H9 (cell line): ENCODE measurements around the gene MTFP1. TPM values are rescaled to one million over a fixed set of nuclear protein-coding genes. Genes with fewer than 3 reads are reported as not detected.

Experiments used
- DNase-seq: peaks from one replicate; pipeline ENCODE4 v3.0.0-alpha.2; 2017
- H2AFZ ChIP-seq: one replicate; pipeline ENCODE4 v1.6.1; 2013; ENCODE audit warnings: mild to moderate bottlenecking, low read length, control low read depth, moderate library complexity
- H2AK5ac ChIP-seq: 2 replicates; pipeline ENCODE4 v1.6.1; 2013; ENCODE audit warnings: low read length, control low read depth, mixed read lengths; ENCODE audit not compliant: insufficient read length
- H2BK120ac ChIP-seq: one replicate; pipeline ENCODE4 v1.6.1; 2013; ENCODE audit warnings: low read depth, mild to moderate bottlenecking, low read length, control low read depth, inconsistent platforms; ENCODE audit not compliant: poor library complexity, severe bottlenecking
- H2BK12ac ChIP-seq: 2 replicates; pipeline ENCODE4 v1.6.1; 2013; ENCODE audit warnings: low read length, control low read depth, mixed read lengths, low read depth; ENCODE audit not compliant: insufficient read length
- H2BK15ac ChIP-seq: 2 replicates; pipeline ENCODE4 v1.6.1; 2013; ENCODE audit warnings: low read depth, low read length, control low read depth
- H2BK20ac ChIP-seq: one replicate; pipeline ENCODE4 v1.6.1; 2013; ENCODE audit warnings: low read depth, mild to moderate bottlenecking, low read length, control low read depth, inconsistent platforms; ENCODE audit not compliant: poor library complexity, severe bottlenecking
- H2BK5ac ChIP-seq: 2 replicates; pipeline ENCODE4 v1.6.1; 2013; ENCODE audit warnings: low read length, control low read depth, mixed read lengths; ENCODE audit not compliant: insufficient read length
- H3K14ac ChIP-seq: 2 replicates; pipeline ENCODE4 v1.6.1; 2013; ENCODE audit warnings: low read length, control low read depth; ENCODE audit not compliant: insufficient read depth
- H3K18ac ChIP-seq: 2 replicates; pipeline ENCODE4 v1.6.1; 2013; ENCODE audit warnings: low read depth, mild to moderate bottlenecking, mixed read lengths, low read length, control low read depth; ENCODE audit not compliant: insufficient read length
- H3K23ac ChIP-seq: 2 replicates; pipeline ENCODE4 v1.6.1; 2013; ENCODE audit warnings: low read length, control low read depth, mixed read lengths, low read depth; ENCODE audit not compliant: insufficient read length
- H3K23me2 ChIP-seq: 2 replicates; pipeline ENCODE4 v1.6.1; 2013; ENCODE audit warnings: low read depth, mild to moderate bottlenecking, mixed read lengths, low read length, control low read depth; ENCODE audit not compliant: insufficient read length, poor library complexity, severe bottlenecking
- H3K27ac ChIP-seq: 2 replicates; pipeline ENCODE4 v1.5.1; 2013; ENCODE audit warnings: low read length, control low read depth, mixed read lengths, low read depth; ENCODE audit not compliant: insufficient read length
- H3K27me3 ChIP-seq: 2 replicates; pipeline ENCODE4 v1.6.1; 2013; ENCODE audit warnings: low read length, control low read depth, inconsistent platforms; ENCODE audit not compliant: insufficient read depth
- H3K4ac ChIP-seq: 2 replicates; pipeline ENCODE4 v1.6.1; 2013; ENCODE audit warnings: low read depth, mild to moderate bottlenecking, control low read depth, inconsistent platforms, low read length, moderate library complexity
- H3K4me1 ChIP-seq: 2 replicates; pipeline ENCODE4 v1.6.1; 2013; ENCODE audit warnings: low read length, control low read depth, inconsistent platforms; ENCODE audit not compliant: insufficient read depth
- H3K4me2 ChIP-seq: 2 replicates; pipeline ENCODE4 v1.6.1; 2013; ENCODE audit warnings: low read length, control low read depth, mixed read lengths; ENCODE audit not compliant: insufficient read length, insufficient read depth
- H3K56ac ChIP-seq: 2 replicates; pipeline ENCODE4 v1.6.1; 2013; ENCODE audit warnings: low read depth, mild to moderate bottlenecking, mixed read lengths, low read length, control low read depth; ENCODE audit not compliant: insufficient read length
- H3K79me1 ChIP-seq: 2 replicates; pipeline ENCODE4 v1.6.1; 2013; ENCODE audit warnings: low read depth, mild to moderate bottlenecking, moderate library complexity, low read length, control low read depth, inconsistent platforms; ENCODE audit not compliant: insufficient read depth, poor library complexity, severe bottlenecking
- H3K79me2 ChIP-seq: 2 replicates; pipeline ENCODE4 v1.6.1; 2013; ENCODE audit warnings: low read length, control low read depth, inconsistent platforms; ENCODE audit not compliant: insufficient read depth
- H3K9ac ChIP-seq: 2 replicates; pipeline ENCODE4 v1.6.1; 2013; ENCODE audit warnings: low read length, control low read depth, mixed read lengths; ENCODE audit not compliant: insufficient read length; ENCODE audit errors: extremely low read depth
- H3K9me3 ChIP-seq: one replicate; pipeline ENCODE4 v1.6.1; 2013; ENCODE audit warnings: low read depth, low read length, inconsistent platforms; ENCODE audit not compliant: control insufficient read depth
- H3T11ph ChIP-seq: one replicate; pipeline ENCODE4 v1.6.1; 2013; ENCODE audit warnings: mild to moderate bottlenecking, low read length, control low read depth, inconsistent platforms
- H4K20me1 ChIP-seq: one replicate; pipeline ENCODE4 v1.6.1; 2013; ENCODE audit not compliant: control insufficient read depth, insufficient read length, insufficient read depth
- H4K5ac ChIP-seq: 2 replicates; pipeline ENCODE4 v1.6.1; 2013; ENCODE audit warnings: low read depth, mild to moderate bottlenecking, mixed read lengths, low read length, control low read depth; ENCODE audit not compliant: insufficient read length
- H4K8ac ChIP-seq: replicated peaks from 2 replicates; pipeline ENCODE4 v1.6.1; 2013; ENCODE audit warnings: low read length, control low read depth, mixed read lengths, low read depth; ENCODE audit not compliant: insufficient read length
- H4K91ac ChIP-seq: 2 replicates; pipeline ENCODE4 v1.6.1; 2013; ENCODE audit warnings: low read depth, mild to moderate bottlenecking, moderate library complexity, mixed read lengths, low read length, control low read depth; ENCODE audit not compliant: insufficient read length
- H3K27ac Mint-ChIP-seq, 3 experiments: 2 replicates in 2 of 3; 3 replicates in 1 of 3; pipeline ENCODE4 v1.8.0; 2020 to 2021; ENCODE audit warnings: mixed read lengths in 3 of 3, mild to moderate bottlenecking in 1 of 3, moderate library complexity in 1 of 3
- H3K27me3 Mint-ChIP-seq: 2 replicates; pipeline ENCODE4 v1.8.0; 2021; ENCODE audit warnings: low read depth, mild to moderate bottlenecking, moderate library complexity, mixed read lengths
- H3K36me3 Mint-ChIP-seq, 3 experiments: 2 replicates in 2 of 3; 3 replicates in 1 of 3; pipeline ENCODE4 v1.8.0; 2020 to 2021; ENCODE audit warnings: low read depth in 3 of 3, mixed read lengths in 3 of 3; ENCODE audit not compliant: insufficient read depth in 1 of 3
- H3K4me1 Mint-ChIP-seq, 2 experiments: 2 replicates each; pipeline ENCODE4 v1.8.0; 2020; ENCODE audit warnings: mixed read lengths in 2 of 2
- H3K4me3 Mint-ChIP-seq, 2 experiments: 2 replicates in 1 of 2; 3 replicates in 1 of 2; pipeline ENCODE4 v1.8.0; 2020 to 2021; ENCODE audit warnings: mild to moderate bottlenecking in 2 of 2, mixed read lengths in 2 of 2, moderate library complexity in 1 of 2
- H3K9me3 Mint-ChIP-seq, 2 experiments: 2 replicates in 1 of 2; 3 replicates in 1 of 2; pipeline ENCODE4 v1.8.0; 2020; ENCODE audit warnings: mild to moderate bottlenecking in 2 of 2, mixed read lengths in 2 of 2, moderate library complexity in 1 of 2
- CTCF ChIP-seq: fragments of 200-600 bp; sonication (generic); conservative IDR thresholded peaks from 3 replicates; pipeline ENCODE4 v1.8.0; 2021; ENCODE audit warnings: antibody characterized with exemption, mild to moderate bottlenecking
- WGBS: extraction: QIAGEN DNeasy Blood & Tissue Kit; methylation state at CpG from one replicate; pipeline ENCODE4 v1.1.7; 2013; ENCODE audit warnings: missing lambda C conversion rate, low lambda C conversion rate, mixed read lengths; ENCODE audit not compliant: insufficient read length; ENCODE audit errors: extremely low coverage; 5-methylcytosine and 5-hydroxymethylcytosine counted together
- total RNA-seq: library from RNA; stranded (reverse); gene quantifications from 2 replicates; pipeline ENCODE4 v1.2.1, GENCODE V29; 2021

MTFP1 gene
- total RNA-seq, 1 experiment from 2014 or later, result 46.8 TPM

GRCh38 chr22:30382340-30382739, 43.2 kb upstream of the MTFP1 start:
- Histone ChIP-seq H2BK20ac (no peak overlapping the region), H4K8ac (no peak overlapping the region), H3K4ac (no peak overlapping the region), H2AK5ac (no peak overlapping the region), H3K79me1 (no peaks in the 10 kb centered on the region), H3K18ac (no peak overlapping the region), H2BK12ac (no peak overlapping the region), H3K79me2 (no peaks in the 10 kb centered on the region), H3K56ac (no peak overlapping the region), H2BK15ac (no peak overlapping the region), H4K91ac (no peak overlapping the region), H3K27me3 (no peaks in the 10 kb centered on the region), H3K9me3 (no peaks in the 10 kb centered on the region), H2AFZ (no peak overlapping the region), H3K23ac (no peak overlapping the region), H4K5ac (no peak overlapping the region), H3K14ac (no peak overlapping the region), H3K9ac (no peak overlapping the region), H2BK5ac (no peak overlapping the region), H3T11ph (no peak overlapping the region), H4K20me1 (no peaks in the 10 kb centered on the region), H3K4me1 (no peaks in the 10 kb centered on the region), H2BK120ac (no peak overlapping the region), H3K23me2 (peaks cover 3% of the 10 kb centered on the region), H3K27ac (no peak overlapping the region), H3K4me2 (no peak overlapping the region)
- Mint-ChIP-seq H3K27me3 (peaks cover 2% of the 10 kb centered on the region; the same call in 1 of the 2 replicates), H3K4me3 (no peak overlapping the region), H3K4me1 (peaks cover 5 to 9% of the 10 kb centered on the region in 2 experiments), H3K27ac (no peak overlapping the region), H3K36me3 (peaks cover 2 to 38% (median 33%) of the 10 kb centered on the region in 3 experiments; a peak in 6 of 7 replicates), H3K9me3 (peaks cover 0 to under 1% of the 10 kb centered on the region in 2 experiments; a peak in 1 of 5 replicates)
- no peak for DNase-seq
- no peak for TF ChIP-seq CTCF
- WGBS, result no CpG with 5 or more reads among the region's 5 CpGs
